ENCODE data around the gene ABCA2. TPM values are rescaled to one million over a fixed set of nuclear protein-coding genes. Genes with fewer than 3 reads are reported as not detected.
A peak's percentile ranks its signal among the peaks of the same experiment; 100 is the strongest.

The ABCA2 gene
- polyA plus RNA-seq, 6 donors from 2014 or later = 0.63 to 3.9 (median 1.3) TPM; not detected in 1

DNA sequence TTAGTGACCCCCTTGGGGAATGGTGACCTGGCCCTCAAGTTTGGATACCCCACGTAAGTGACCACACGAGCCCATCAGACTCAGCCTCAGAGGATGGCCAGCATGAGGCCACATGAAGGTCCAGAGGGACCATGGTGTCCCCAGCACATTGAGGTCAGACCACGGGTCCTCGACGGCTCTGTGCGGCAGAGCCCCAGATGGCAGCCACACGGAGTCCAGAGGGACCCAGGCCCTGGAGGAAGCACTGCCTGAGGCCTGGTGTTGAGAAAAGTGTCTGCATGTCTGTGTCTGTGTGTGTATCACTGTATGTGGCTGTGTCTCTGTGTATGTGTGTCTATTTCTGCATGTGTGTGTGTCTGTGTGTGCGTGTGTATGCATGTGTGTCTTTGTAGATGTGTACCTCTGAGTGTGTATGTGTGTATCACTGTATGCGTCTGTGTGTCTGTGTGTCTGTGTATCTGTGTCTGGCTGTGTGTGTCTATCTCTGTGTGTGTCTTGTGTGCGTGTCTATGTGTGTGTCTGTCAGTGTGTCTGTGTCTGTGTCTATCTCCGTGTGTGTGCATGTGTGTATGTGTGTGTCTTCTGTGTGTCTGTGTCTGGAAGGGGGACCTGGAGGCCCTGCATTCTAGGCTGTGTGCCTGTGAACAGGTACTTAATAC is 44.3 kb downstream of the ABCA2 start:
- Mint-ChIP-seq H3K4me1 (peaks cover 0 to 4% (median 2%) of the 10 kb centered on the region in 3 donors), H3K4me3 (peak overlapping the region in 1 of 8 donors; percentile 17), H3K27ac (no peak overlapping the region), H3K9me3 (no peaks in the 10 kb centered on the region), H3K36me3 (peaks cover 0 to 8% of the 10 kb centered on the region in 2 donors), H3K27me3 (peaks cover 13 to 69% (median 38%) of the 10 kb centered on the region in 3 donors)
- no peak for DNase-seq
- ATAC-seq (ENCODE audit: low read depth in 2 of 2) = no peak

DNA sequence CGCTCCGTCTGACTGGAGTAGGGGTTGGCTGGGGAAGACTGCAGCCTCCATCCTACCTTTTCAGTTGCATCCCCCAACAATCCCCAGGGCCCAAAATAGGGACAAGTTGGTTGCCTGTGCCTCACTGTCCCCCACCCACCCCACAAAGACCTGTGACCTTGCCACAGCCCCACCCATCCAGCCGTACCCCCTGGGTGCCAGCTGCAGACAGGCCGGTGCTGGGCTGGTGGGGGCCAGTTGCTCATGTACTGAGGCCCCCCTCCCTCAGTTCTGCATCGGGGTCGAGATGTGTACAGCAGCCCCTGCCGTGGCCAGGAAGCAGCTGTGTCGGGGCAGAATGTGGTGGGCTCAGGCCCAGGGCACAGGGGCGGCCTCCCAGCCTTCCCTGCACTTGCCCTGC is 44.9 kb downstream of the ABCA2 start:
- no peak for ATAC-seq (ENCODE audit: low read depth in 2 of 2)
- Mint-ChIP-seq H3K4me3 (no peak overlapping the region), H3K4me1 (peaks cover 0 to 4% (median 2%) of the 10 kb centered on the region in 3 donors)

DNA sequence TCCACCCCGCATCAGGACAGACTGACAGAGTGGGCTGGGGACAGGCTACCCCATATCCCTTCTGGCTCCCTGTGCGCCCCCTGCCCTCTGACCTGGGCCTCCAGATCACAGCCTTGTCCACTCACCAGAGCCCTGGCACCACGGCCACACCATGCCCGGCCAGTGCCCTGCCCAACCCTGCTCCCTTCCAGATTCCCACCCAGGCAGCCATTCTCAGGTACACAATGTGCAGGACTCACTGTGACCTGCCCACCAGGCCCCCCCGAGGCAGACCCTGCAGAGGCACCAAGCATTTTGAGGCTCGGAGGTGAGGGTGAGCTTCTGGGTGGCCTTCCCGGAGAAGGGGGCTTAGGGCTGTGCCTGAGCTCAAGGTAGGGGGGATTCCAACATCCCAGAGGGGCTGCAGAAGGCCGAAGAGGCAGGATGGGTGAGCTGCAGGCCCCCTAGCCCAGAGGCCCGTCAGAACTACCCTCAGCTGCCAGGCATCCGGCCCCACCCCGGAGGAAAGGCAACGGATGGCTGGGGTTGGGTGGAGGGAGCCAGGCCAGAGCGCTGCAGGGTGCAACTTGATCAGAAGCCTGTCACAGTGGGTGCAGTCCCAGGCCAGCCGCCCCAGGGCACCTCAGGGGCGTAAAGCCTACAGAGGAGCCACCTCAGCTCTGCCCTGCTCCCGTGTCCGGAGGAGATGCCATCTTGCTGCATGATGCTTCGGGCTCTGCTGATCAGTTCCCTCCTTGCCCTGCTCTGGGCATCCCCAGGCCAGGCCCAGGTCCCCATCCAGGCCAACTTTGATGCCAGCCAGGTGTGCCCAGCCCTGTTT is 45.6 kb downstream of the ABCA2 start, which contains the start of gene LCNL1:
Gene LCNL1, plus strand, starts transcription at position 762 of the 820 bp plus-strand sequence. CDS start 594 bp downstream, outside the sequence.
- ATAC-seq (ENCODE audit: low read depth in 2 of 2) (no peak), DNase-seq (no peak)
- Mint-ChIP-seq H3K9me3 (no peaks in the 10 kb centered on the region), H3K27me3 (peaks cover 6 to 65% (median 30%) of the 10 kb centered on the region in 3 donors), H3K4me3 (peak within 1 kb of the TSS in 1 of 8 donors; percentile 17), H3K27ac (no peak within 1 kb of the TSS), H3K36me3 (peaks cover 0 to 8% of the 10 kb centered on the region in 2 donors), H3K4me1 (peaks cover 0 to 4% (median 2%) of the 10 kb centered on the region in 3 donors)

More for the DNA sequence above, 44.9 kb downstream of the ABCA2 start:
- H3K27ac Mint-ChIP-seq = no peak overlapping the region
- DNase-seq = no peak
- peaks cover 0 to 8% of the 10 kb centered on the region in 2 donors for H3K36me3 Mint-ChIP-seq
- peaks cover 10 to 68% (median 36%) of the 10 kb centered on the region in 3 donors for H3K27me3 Mint-ChIP-seq
- no peaks in the 10 kb centered on the region for H3K9me3 Mint-ChIP-seq

DNA sequence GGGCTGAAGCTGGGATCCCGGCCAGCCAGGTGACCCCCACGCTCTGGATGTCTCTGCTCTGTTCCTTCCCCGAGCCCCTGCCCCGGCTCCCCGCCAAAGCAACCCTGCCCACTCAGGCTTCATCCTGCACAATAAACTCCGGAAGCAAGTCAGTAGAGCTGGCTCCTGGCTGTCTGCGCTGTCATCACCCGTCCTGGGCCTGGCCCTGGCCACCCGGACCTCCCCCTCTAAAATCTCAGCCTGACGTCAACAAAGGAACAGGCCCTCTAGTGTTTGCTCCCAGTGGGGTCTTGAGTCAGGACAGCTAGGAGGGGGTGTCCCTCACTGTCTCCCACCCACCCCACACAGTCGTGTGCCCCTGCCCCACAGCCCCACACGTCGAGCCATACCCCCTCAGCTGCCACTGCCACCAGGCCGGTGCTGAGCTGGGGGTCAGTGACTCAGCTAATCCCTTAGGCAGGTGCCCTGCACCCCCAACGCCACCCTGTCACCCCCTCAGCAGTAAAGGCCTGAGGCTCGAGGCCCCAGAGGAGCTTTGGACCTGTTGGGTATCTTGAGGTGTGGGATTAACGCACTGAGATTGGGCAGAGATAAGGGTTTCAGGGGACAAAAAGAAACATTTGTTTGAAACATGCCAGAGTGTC is 46.3 kb downstream of the ABCA2 start:
- ATAC-seq (ENCODE audit: low read depth in 2 of 2) (no peak), DNase-seq (no peak)
- Mint-ChIP-seq H3K36me3 (peaks cover 0 to 8% of the 10 kb centered on the region in 2 donors), H3K9me3 (no peaks in the 10 kb centered on the region), H3K27me3 (peaks cover 6 to 66% (median 30%) of the 10 kb centered on the region in 3 donors), H3K4me3 (no peak overlapping the region), H3K4me1 (peaks cover 0 to 4% (median 2%) of the 10 kb centered on the region in 3 donors), H3K27ac (no peak overlapping the region)

DNA sequence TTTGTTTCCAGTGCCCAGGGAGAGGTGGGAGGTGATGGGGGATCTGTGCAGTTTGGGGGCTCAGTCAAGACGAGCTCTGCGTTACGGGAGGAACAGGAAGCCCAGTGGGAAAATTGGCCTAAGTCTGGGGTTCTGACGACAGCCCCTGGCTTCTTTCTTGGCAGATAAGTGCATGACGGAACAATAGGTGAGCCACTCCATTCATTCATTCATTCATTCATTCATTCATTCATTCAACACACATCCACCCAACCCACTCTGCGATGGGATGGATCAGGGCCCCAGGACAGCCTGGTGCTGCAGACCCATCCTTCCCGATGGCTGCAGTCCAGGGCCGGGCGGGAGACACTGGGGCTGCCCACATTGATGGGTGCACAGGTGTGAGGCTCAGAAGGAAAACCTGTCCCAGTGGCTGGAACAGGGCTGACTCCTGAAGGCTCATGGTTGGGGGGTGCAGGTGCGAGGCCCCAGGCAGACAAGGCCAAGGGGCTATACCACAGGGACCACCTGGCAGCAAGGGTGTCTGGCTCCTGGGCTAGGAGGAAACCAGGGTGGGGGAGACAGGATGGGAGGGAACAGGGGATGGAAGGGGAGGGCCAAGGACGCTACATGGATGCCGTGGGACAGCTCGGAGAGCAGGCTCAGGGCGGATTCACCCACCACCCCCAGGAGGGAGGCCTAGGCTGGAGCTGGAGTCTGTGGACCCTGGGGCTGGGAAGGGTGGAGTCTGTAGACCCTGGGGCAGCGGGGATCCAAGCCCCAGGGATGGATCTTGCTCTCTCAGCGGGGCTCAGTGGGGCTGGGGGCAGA is 47.2 kb downstream of the ABCA2 start:
- ATAC-seq (ENCODE audit: low read depth in 2 of 2) (no peak), DNase-seq (no peak)
- Mint-ChIP-seq H3K36me3 (peaks cover 0 to 8% of the 10 kb centered on the region in 2 donors), H3K4me3 (peak overlapping the region in 2 of 8 donors; percentile 33 to 42), H3K27ac (no peak overlapping the region), H3K9me3 (no peaks in the 10 kb centered on the region), H3K27me3 (peaks cover 10 to 67% (median 37%) of the 10 kb centered on the region in 3 donors), H3K4me1 (peaks cover 0 to 4% (median 0%) of the 10 kb centered on the region in 3 donors)

DNA sequence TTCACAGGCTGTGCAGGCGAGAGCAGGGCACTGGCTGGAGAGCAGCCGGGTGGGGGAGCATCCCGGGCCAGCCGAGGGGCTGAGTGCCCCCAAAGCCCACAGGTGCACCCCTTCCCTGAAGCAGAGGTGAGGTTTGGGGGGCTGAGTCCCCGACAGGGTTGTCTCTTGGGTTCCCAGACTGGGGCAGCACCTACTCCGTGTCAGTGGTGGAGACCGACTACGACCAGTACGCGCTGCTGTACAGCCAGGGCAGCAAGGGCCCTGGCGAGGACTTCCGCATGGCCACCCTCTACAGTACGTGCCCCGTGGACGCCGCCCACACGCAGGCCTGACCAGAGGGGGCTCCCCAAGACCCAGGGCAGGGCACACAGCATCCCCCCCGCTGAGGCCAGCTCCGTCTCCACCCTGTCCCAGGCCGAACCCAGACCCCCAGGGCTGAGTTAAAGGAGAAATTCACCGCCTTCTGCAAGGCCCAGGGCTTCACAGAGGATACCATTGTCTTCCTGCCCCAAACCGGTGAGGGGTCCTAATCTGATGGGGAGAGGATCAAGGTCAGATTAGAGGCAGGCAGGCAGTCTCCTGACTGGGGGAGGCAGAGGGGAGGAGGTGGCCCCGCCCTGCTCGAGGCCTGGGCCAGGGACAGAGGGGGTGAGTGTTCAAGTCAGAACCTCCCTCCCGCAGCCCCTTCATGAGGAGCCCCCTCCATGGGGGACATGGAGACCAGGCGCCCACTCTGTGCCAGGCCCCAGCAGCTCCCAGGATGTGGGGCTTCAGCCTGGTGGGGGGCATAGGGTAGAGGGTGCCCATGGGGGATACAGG is 48.1 kb downstream of the ABCA2 start:
- peaks cover 10 to 76% (median 37%) of the 10 kb centered on the region in 3 donors for H3K27me3 Mint-ChIP-seq
- H3K36me3 Mint-ChIP-seq = peaks cover 0 to 8% of the 10 kb centered on the region in 2 donors
- no peaks in the 10 kb centered on the region for H3K9me3 Mint-ChIP-seq
- peaks cover 0 to 4% (median 0%) of the 10 kb centered on the region in 3 donors for H3K4me1 Mint-ChIP-seq
- DNase-seq = no peak
- H3K4me3 Mint-ChIP-seq = no peak overlapping the region
- no peak overlapping the region for H3K27ac Mint-ChIP-seq
- ATAC-seq (ENCODE audit: low read depth in 2 of 2) = no peak

DNA sequence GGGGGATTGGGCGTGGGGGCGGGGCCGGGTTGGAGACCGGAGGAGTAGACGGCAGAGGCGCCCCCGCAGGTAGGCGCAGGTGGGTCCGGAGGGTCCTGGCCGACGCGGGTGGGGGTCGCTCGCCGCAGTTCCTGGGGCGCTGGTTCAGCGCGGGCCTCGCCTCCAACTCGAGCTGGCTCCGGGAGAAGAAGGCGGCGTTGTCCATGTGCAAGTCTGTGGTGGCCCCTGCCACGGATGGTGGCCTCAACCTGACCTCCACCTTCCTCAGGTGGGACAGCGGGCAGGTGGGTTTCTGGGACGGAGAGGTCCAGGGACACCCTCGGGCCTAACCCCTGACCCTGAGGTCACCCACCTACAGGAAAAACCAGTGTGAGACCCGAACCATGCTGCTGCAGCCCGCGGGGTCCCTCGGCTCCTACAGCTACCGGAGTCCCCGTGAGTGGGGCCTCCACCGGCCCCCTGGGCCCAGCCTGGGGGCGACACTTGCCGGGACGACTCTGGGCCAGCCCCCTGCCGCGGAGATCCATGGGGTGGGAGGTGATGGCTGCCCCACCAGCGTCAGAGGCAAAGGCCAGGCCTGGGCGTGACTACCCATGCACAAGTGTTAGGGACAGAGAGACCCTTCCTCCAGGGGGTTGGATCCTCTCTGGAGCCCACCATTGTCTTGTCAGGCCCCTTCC is 49.0 kb downstream of the ABCA2 start:
- Mint-ChIP-seq H3K4me1 (peaks cover 0 to 3% (median 0%) of the 10 kb centered on the region in 3 donors), H3K36me3 (peaks cover 0 to 5% of the 10 kb centered on the region in 2 donors), H3K27ac (no peak overlapping the region), H3K27me3 (peaks cover 8 to 73% (median 33%) of the 10 kb centered on the region in 3 donors), H3K9me3 (no peaks in the 10 kb centered on the region), H3K4me3 (no peak overlapping the region)
- DNase-seq = no peak
- ATAC-seq (ENCODE audit: low read depth in 2 of 2) = no peak

DNA sequence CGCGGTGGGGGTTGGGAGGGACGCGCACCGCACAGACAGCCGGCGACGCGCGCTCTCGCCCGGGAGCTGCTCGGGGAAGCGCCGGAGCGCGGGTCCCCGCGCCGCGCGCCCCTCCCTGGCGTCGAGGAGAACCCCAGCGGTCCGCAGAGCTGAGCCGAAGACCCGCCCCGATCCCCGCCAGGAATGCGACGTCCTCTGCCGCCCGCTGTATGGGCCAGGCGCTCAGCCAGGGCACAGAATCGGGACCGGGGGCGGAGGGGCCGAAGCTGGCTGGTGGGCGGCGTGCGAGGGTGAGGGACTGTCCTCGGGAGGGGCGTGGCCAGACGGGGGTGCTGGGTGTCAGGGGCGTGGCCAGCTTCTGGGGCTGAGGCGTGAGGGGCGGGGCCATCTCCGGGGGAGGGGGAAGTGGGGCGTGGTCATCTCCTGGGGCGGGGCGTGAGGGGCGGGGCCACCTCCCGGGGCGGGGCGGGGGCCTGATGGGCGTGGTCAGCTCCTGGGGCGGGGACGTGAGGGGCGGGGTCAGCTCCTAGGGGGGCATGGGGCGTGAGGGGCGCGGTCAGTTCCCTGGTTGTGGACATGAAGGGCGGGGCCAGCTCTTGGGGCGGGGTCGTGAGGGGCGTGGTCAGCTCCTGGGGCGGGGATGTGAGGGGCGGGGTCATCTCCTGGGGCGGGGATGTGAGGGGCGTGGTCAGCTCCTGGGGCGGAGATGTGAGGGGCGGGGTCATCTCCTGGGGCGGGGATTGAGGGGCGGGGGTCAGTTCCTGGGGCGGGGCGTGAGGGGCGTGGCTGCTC is 49.8 kb downstream of the ABCA2 start:
- Mint-ChIP-seq H3K27me3 (peaks cover 4 to 68% (median 27%) of the 10 kb centered on the region in 3 donors), H3K4me1 (no peaks in the 10 kb centered on the region), H3K4me3 (peak overlapping the region in 1 of 8 donors; percentile 46), H3K9me3 (no peaks in the 10 kb centered on the region), H3K36me3 (no peaks in the 10 kb centered on the region), H3K27ac (no peak overlapping the region)
- ATAC-seq (ENCODE audit: low read depth in 2 of 2) (peak; percentile 41 to 52), DNase-seq (no peak)

DNA sequence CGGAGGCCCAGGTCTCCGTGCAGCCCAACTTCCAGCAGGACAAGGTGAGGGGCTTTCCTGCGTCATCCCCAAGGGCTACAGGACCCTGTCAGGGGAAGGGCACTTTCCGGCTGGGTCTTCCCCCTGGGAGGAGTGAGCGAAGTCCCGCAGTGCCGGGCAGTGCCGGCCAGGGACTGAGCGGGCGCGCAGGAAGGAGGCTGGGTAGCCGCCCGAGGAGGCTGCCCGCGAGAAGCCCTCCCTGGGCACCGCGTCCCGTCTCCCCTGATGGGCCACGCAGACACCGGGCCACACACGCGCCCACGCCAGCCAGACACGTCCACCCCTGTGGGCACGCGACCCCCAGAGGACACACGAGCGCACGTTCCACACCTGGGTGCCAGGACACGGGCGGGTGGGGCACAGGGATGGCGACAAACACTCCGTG is 50.4 kb downstream of the ABCA2 start:
- ATAC-seq (ENCODE audit: low read depth in 2 of 2) (no peak), DNase-seq (no peak)
- Mint-ChIP-seq H3K27ac (no peak overlapping the region), H3K36me3 (no peaks in the 10 kb centered on the region), H3K4me3 (peak overlapping the region in 2 of 8 donors; percentile 40 to 46), H3K9me3 (no peaks in the 10 kb centered on the region), H3K27me3 (peaks cover 4 to 62% (median 27%) of the 10 kb centered on the region in 3 donors), H3K4me1 (no peaks in the 10 kb centered on the region)

DNA sequence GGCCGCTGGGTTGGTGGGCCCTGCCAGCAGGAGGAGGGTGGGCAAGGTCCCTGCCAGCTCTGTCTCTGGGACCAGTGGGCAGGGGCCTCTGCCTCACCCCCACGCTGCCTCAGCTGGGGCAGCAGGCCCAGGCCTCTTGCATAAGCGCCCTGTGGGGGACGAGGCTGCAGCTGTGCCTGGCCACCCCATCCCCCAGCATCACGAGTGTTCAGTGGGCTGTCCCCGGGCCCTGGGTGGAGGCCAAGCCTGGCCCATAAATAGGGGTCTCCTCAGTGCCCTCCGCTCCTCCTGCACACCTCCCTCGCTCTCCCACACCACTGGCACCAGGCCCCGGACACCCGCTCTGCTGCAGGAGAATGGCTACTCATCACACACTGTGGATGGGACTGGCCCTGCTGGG is 50.8 kb downstream of the ABCA2 start, which contains the start of gene PTGDS:
Gene PTGDS, plus strand, starts transcription at position 282 of the 400 bp plus-strand sequence. Its CDS starts 75 bp downstream, at position 357.
- Mint-ChIP-seq H3K4me3 (peak within 1 kb of the TSS in 4 of 8 donors; percentile 25 to 76 (median 43)), H3K27ac (peak within 1 kb of the TSS in 1 of 6 donors; percentile 30)
- no peak for ATAC-seq (ENCODE audit: low read depth in 2 of 2)

DNA sequence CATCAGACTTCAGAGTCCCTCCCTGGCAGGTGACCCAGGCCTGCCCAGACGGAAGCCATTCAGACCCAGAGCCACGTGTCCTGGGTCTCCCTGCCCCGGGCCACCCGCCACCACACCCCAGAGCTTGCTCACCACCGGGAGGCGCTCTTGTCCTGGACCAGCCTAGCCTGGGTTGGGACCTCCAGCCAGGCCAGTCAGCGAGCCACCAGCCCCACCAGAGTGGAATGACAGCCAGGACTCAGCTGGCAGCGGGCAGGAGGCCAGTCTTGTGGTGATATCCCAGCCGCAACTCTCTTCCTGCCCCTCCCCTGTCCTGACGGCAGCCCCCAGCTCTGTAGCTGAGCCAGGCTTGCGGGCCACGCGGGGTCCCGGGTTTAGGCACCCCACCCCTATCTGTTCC is 52.4 kb downstream of the ABCA2 start:
- Mint-ChIP-seq H3K27ac (peak overlapping the region in 1 of 6 donors; percentile 42), H3K36me3 (no peaks in the 10 kb centered on the region), H3K27me3 (peaks cover 4 to 41% (median 22%) of the 10 kb centered on the region in 3 donors), H3K4me3 (peak overlapping the region in 1 of 8 donors; percentile 25), H3K9me3 (no peaks in the 10 kb centered on the region), H3K4me1 (no peaks in the 10 kb centered on the region)
- ATAC-seq (ENCODE audit: low read depth in 2 of 2) = peak in 1 of 2 donors; percentile 22
- DNase-seq = no peak

More for the DNA sequence above, 50.8 kb downstream of the ABCA2 start, which contains the start of gene PTGDS:
- Mint-ChIP-seq H3K36me3 (no peaks in the 10 kb centered on the region), H3K27me3 (peaks cover 4 to 57% (median 27%) of the 10 kb centered on the region in 3 donors), H3K4me1 (no peaks in the 10 kb centered on the region), H3K9me3 (no peaks in the 10 kb centered on the region)
- no peak for DNase-seq

Data from naive B cell (primary cell).